Erythroblast (primary cell): ENCODE results near the gene FMNL1.
"Not testable (repeated sequence)": the region's sequence is repeated elsewhere in the genome, so short reads cannot be mapped to it uniquely, and the experiment has no call there.

Experiments used
- DNase-seq, 2 experiments: peaks; one replicate each; lab custom pipeline; 2025; lab: John Stamatoyannopoulos, UW
- GATA1 ChIP-seq: IDR thresholded peaks from 2 replicates; pipeline ENCODE4 v1.6.1; 2011; ENCODE audit warnings: low read depth, mild to moderate bottlenecking, control low read depth, low read length, moderate library complexity
- POLR2A ChIP-seq: IDR thresholded peaks from 2 replicates; pipeline ENCODE4 v1.6.1; 2011; ENCODE audit warnings: mild to moderate bottlenecking, low read length

The FMNL1 gene

GRCh38 chr17:45221081-45222013 lies at the start of gene FMNL1:
TSS of gene FMNL1 (plus strand) at chr17:45221885. CDS start at chr17:45222125, 240 bp downstream.
- TF ChIP-seq GATA1: no peak
- no peak for TF ChIP-seq POLR2A
- no peak for DNase-seq

DNA sequence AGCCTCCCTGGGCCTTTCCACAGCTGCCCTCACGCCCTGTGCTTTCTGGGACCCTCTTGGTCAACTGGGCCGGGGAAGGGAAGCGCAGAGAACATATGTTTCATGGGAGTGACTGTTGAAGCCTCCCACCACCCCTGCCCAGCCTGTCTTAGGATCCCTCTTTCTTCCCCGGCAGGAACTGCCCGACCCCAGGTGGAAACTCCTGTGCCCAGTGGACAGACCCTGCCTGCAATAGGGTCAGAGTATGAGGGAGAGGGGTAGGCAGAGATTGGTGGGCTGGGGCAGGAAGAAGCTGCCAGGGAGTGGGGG lies 49.5 kb upstream of the FMNL1 start:
- no peak for TF ChIP-seq GATA1
- TF ChIP-seq POLR2A: no peak
- DNase-seq: no peak

- no peak for TF ChIP-seq POLR2A
- TF ChIP-seq GATA1: no peak
- DNase-seq: no peak
Measured at GRCh38 chr17:45172541-45173286, 49.0 kb upstream of the FMNL1 start.

DNA sequence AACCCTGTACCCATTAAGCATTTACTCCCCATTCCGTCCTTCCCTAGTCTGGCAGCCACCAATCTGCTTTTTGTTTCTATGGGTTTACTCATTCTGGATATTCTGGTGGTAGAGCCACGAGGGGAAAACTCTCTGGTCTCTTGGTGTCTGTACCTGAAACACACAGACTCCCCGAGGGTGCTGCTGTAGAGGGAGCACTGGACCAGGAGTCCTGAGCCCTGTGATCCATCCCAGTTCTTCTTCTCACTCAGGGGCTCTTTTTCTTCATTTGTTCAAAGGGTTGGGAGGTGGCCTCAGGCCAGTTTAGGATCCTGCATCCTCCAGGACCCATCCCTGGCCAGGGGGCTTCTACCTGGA lies 45.9 kb upstream of the FMNL1 start:
- TF ChIP-seq GATA1 (no peak), POLR2A (no peak)
- DNase-seq: no peak

GRCh38 chr17:45177563-45177962 lies 44.1 kb upstream of the FMNL1 start:
- no peak for DNase-seq
- TF ChIP-seq GATA1: no peak
- TF ChIP-seq POLR2A: no peak

DNA sequence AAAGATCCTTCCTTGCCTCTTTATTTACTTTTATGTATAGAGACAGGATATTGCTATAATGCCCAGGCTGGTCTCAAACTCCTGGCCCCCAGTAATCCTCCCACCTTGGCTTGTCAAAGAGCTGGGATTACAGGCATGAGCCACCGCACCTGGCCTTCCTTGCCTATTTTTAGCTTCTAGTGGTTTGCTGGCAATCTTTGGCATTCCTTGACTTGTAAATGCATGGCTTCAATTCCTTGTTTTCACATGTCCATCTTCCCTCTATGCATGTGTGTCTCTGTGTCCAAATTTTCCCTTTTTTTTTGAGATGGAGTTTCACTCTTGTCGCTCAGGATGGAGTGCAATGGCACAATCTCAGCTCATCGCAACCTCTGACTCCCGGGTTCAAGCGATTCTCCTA lies 37.5 kb upstream of the FMNL1 start:
- TF ChIP-seq POLR2A: no peak
- no peak for TF ChIP-seq GATA1
- DNase-seq: no peak

DNA sequence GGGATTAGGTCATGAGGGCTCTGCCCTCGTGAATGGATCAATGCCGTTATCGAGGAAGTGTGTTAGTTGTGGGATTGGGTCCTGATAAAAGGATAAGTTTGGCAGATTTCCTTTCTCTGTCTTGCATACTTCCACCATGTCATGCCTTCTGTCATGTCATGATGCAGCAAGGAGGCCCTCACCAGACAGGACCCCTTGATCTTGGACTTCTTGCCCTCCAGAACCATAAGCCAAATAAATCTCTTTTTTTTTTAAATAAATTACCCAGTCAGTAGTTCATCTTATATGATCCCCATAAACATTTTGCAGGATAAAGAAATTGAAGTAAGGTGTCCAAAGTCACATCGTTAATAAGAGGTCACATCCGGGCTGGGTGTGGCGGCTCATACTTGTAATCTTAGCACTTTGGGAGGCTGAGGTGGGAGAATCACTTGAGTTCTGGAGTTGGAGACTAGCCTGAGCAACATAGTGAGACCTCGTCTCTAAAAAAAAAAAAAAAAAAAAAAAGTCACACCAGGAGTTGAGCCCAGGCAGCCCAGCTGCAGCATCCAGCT lies 34.8 kb upstream of the FMNL1 start:
- DNase-seq: no peak
- TF ChIP-seq POLR2A: no peak
- no peak for TF ChIP-seq GATA1

DNA sequence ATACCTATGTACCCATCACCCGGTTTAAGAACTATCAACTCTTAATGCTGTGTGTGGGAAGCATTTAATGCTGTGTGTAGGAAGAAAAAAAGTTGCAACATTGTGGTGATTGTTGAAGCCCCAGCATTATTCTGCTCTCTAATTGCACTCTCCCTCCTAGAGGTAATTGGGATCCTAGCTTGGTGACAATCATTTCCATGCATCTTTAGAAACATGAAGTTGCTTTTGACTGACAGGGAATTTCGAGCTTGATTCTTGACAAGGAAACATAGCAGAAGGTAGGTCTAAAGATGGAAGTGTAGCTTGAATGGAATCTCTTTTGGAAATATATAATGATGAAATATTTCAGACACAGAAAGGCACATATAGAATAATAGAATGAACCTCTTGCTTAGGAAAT lies 32.7 kb upstream of the FMNL1 start:
- TF ChIP-seq POLR2A: no peak
- TF ChIP-seq GATA1: no peak
- DNase-seq: no peak

DNA sequence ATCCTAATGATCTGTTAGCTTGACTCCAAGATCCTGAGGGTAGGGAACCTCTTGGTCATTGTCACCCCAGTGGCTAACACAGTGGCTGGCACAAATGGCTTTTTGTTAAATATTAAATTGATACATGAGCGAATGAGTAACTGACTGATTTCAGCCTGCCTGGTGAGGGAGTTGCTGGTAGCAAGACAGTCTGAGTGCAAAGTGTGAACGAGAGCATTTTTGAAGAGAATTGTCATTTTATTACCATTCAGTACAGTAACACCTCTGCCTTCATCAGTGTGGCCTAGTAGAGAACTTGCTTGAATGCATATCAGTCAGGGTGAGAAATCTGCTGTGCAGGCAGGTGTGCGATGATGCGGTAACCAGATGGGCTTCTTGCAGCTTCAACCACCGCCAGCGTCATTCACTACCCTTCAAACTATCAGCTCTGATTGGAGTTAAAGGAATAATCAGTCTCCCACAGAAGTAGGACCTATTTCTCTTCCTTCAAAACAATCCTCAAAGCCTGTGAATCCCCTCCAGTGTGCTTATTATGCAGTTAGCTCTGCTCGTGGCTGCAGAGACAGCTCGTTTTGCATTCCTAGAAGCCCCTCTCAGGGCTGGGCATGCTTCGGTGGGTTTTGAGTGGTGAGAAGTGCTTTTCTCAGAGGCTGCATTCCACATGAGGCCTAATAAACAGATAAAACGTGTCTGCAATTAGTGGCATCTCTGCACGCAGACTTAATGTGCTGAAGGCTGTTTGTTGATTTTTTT lies 31.0 kb upstream of the FMNL1 start:
- no peak for DNase-seq
- no peak for TF ChIP-seq GATA1
- no peak for TF ChIP-seq POLR2A

DNA sequence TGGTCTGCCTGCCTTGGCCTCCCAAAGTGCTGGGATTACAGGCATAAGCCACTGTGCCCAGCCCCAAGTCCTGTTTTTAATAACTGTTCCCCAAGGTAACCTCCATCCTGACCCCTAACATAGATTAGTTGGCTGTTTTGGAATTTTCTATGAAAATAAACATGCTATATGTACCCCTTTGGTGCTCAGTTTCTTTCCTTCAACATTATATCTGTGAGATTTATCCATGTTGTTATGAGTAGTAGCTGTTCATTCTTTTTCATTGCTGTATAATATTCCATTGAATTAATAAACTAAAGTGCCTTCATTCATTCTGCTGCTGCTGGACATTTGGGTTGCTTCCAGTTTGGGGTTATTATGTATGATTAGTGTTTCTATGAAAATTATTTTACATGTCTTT lies 26.3 kb upstream of the FMNL1 start:
- TF ChIP-seq POLR2A (no peak), GATA1 (no peak)
- no peak for DNase-seq

DNA sequence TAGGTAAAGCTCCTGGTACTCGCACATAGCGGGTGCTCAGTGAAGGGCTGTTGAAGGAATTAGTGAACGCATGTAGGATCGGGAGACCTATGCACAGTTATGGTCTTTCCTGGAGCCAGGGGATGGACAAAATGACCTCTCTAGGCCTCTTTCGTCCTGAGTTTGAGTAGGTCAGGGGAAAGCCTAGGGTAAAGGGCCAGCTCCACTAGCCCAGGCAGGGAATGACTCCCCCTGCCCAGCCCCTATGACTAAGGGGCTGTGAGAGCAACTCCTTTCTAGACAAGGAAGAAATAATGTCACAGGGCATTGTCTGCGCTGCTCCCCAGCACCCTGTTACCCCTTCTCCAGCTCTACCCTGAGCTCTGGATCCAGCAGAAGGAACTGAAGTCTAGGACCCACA lies 24.6 kb upstream of the FMNL1 start:
- TF ChIP-seq POLR2A (no peak), GATA1 (no peak)
- DNase-seq: no peak

- peak; percentile 88 to 93 for DNase-seq
- TF ChIP-seq GATA1 (no peak), POLR2A (no peak)
Measured at GRCh38 chr17:45197555-45198334, 23.9 kb upstream of the FMNL1 start.

GRCh38 chr17:45200701-45201100 lies 21.0 kb upstream of the FMNL1 start:
- no peak for TF ChIP-seq POLR2A
- TF ChIP-seq GATA1: no peak
- DNase-seq: no peak

GRCh38 chr17:45201457-45201856 lies 20.2 kb upstream of the FMNL1 start:
- DNase-seq: no peak
- no peak for TF ChIP-seq POLR2A
- no peak for TF ChIP-seq GATA1

DNA sequence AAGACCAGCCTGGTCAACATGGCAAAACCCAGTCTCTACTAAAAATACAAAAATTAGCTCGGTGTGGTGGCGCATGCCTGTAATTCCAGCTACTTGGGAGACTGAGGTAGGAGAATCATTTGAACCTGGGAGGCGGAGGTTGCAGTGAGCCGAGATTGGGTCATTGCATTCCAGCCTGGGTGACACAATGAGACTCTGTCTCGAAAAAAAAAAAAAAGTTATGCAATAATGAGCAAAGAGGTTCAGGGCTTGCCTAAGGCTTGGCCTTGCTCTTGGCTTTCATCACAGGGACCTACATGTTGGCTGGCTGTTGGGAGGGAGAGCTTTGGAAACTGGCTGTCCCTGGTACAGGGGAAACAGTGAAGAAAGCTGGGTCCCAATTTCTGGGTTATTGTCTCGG lies 19.8 kb upstream of the FMNL1 start:
- DNase-seq: not testable (repeated sequence)
